Liver (tissue), 9 donors: ENCODE results near the gene EVI5. TPM values are rescaled to one million over a fixed set of nuclear protein-coding genes. Genes with fewer than 3 reads are reported as not detected.

Source experiments
- DNase-seq: peaks from one replicate; pipeline ENCODE4 v3.0.0-alpha.2; 2017; ENCODE audit warnings: low spot score
- H3K27ac ChIP-seq, 2 donors: one replicate each; pipeline ENCODE4 v1.7.0; 2013; ENCODE audit warnings: inconsistent platforms in 2 of 2, low read length in 2 of 2, control low read depth in 1 of 2, low read depth in 1 of 2, mild to moderate bottlenecking in 1 of 2
- H3K27me3 ChIP-seq, 4 donors: one replicate each; pipeline versions ENCODE4 v1.6.1 to v1.7.0; 2013; ENCODE audit warnings: low read length in 3 of 4, inconsistent platforms in 1 of 4, mild to moderate bottlenecking in 1 of 4, moderate library complexity in 1 of 4; ENCODE audit not compliant: control insufficient read depth in 4 of 4, insufficient read depth in 4 of 4
- H3K36me3 ChIP-seq, 4 donors: one replicate each; pipeline versions ENCODE4 v1.6.1 to v1.7.0; 2013; ENCODE audit warnings: low read length in 3 of 4, mild to moderate bottlenecking in 3 of 4, low read depth in 1 of 4, moderate library complexity in 1 of 4; ENCODE audit not compliant: control insufficient read depth in 4 of 4, insufficient read depth in 3 of 4
- H3K4me1 ChIP-seq, 4 donors: one replicate each; pipeline versions ENCODE4 v1.6.1 to v1.7.0; 2013; ENCODE audit warnings: low read length in 3 of 4, mild to moderate bottlenecking in 3 of 4, moderate library complexity in 1 of 4; ENCODE audit not compliant: control insufficient read depth in 4 of 4, insufficient read depth in 4 of 4
- H3K4me3 ChIP-seq, 3 donors: one replicate each; pipeline versions ENCODE4 v1.6.1 to v1.7.0; 2013; ENCODE audit warnings: low read length in 3 of 3, control low read depth in 1 of 3, low read depth in 1 of 3, mild to moderate bottlenecking in 1 of 3
- H3K9ac ChIP-seq, 2 donors: one replicate each; pipeline ENCODE4 v1.7.0; 2013; ENCODE audit warnings: low read length in 2 of 2, mild to moderate bottlenecking in 2 of 2, moderate library complexity in 2 of 2, control low read depth in 1 of 2, low read depth in 1 of 2
- H3K9me3 ChIP-seq, 4 donors: one replicate each; pipeline versions ENCODE4 v1.6.1 to v1.7.0; 2013; ENCODE audit warnings: low read length in 3 of 4; ENCODE audit not compliant: control insufficient read depth in 4 of 4
- FOXA1 ChIP-seq: IDR thresholded peaks from 2 replicates; pipeline ENCODE4 v1.6.1; 2016; ENCODE audit warnings: antibody characterized with exemption
- FOXA2 ChIP-seq: IDR thresholded peaks from 2 replicates; pipeline ENCODE4 v1.6.1; 2016; ENCODE audit warnings: antibody characterized with exemption
- GABPA ChIP-seq, 2 donors: IDR thresholded peaks in 1 of 2; conservative IDR thresholded peaks in 1 of 2; 2 replicates each; pipeline ENCODE4 v1.6.1; 2016; ENCODE audit warnings: antibody characterized with exemption in 2 of 2, mild to moderate bottlenecking in 1 of 2, moderate library complexity in 1 of 2
- JUND ChIP-seq, 2 donors: IDR thresholded peaks; 2 replicates each; pipeline ENCODE4 v1.6.1; 2016; ENCODE audit warnings: antibody characterized with exemption in 2 of 2
- RAD21 ChIP-seq, 2 donors: IDR thresholded peaks; 2 replicates each; pipeline ENCODE4 v1.6.1; 2016; ENCODE audit warnings: antibody characterized with exemption in 2 of 2, mild to moderate bottlenecking in 2 of 2
- RXRA ChIP-seq, 2 donors: IDR thresholded peaks; 2 replicates each; pipeline ENCODE4 v1.6.1; 2017 to 2018; ENCODE audit warnings: antibody characterized with exemption in 2 of 2, mild to moderate bottlenecking in 1 of 2
- TAF1 ChIP-seq: conservative IDR thresholded peaks from 2 replicates; pipeline ENCODE4 v1.6.1; 2016; ENCODE audit warnings: antibody characterized with exemption, mild to moderate bottlenecking
- YY1 ChIP-seq: IDR thresholded peaks from 2 replicates; pipeline ENCODE4 v1.6.1; 2016; ENCODE audit warnings: antibody characterized with exemption, mild to moderate bottlenecking
- WGBS: extraction: QIAGEN DNeasy Blood & Tissue Kit; methylation state at CpG from one replicate; pipeline ENCODE4 v1.1.7; 2013; 5-methylcytosine and 5-hydroxymethylcytosine counted together
- polyA plus RNA-seq, 2 donors: library from polyadenylated mRNA; stranded (reverse) in 1 of 2; unstranded in 1 of 2; fragments of 200-250 nt in 1 of 2; fragments of >200 nt in 1 of 2; fragmentation: Nextera tagmentation in 1 of 2; extraction: Ambion mirVana in 1 of 2; gene quantifications; one replicate each; pipeline versions ENCODE4 v1.2.1 to v1.2.3, GENCODE V29; 2013 to 2015
- total RNA-seq, 2 donors: library from RNA; depleted of rRNA; stranded (reverse); fragments of >200 nt; gene quantifications; one replicate each; pipeline ENCODE4 v1.2.3, GENCODE V29; 2014
- TF ChIP-seq, protein P1 (sequence below): IDR thresholded peaks from 2 replicates; pipeline ENCODE4 v1.6.1; 2016; ENCODE audit warnings: antibody characterized with exemption, mild to moderate bottlenecking
- TF ChIP-seq, protein P2 (sequence below): fragments of 150-350 bp; IDR thresholded peaks from 2 replicates; pipeline ENCODE4 v1.5.1; 2017; ENCODE audit warnings: improper control_type of control experiment, low read depth, low read length; ENCODE audit not compliant: missing input control
- donor health status: healthy.
- donor health status: healthy.
- donor health status: healthy.
- donor health status: healthy.
- donor health status: healthy.

The EVI5 gene
- total and polyA plus RNA-seq, 4 donors: 4.0 to 35.9 (median 19.1) TPM

DNA sequence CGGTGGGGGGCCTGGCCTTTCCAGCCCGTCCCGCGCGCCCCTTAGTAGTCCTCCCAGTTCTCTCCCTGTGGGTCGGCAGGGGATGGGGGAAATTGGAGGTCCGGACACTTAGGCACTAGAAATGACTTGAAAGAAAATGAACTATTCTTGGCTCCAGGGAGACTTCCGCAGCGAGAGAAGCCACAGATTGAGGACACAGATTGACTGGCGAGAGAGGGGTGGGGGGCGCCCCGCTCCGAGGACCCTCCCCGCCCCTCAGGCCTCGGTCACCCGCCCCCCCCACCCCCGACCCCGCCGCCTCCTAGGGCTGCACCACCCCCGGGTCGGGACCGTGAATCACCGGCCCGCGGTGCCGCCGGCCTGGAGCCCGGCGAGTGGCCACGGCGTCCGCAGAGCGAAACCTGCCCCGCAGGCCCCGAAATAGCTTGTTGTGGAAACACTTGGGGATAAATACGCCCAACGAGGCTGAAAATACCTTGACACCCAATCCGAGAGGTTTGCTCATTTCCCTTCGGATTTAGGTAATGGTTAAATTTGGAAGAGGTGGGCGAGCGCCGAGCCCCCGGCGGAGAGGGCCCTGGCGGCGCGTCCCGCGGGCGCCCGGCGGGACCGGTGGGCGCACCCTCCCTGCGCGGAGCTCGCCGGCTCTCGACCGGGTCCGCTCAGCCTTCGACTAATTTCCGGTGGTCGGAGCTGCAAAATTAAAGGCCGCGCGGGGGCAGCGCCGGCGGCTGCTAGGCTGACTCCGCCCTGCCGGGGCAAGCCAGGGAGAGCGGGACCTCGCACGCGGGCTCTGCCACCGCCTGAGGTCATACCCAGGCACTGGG lies 298.4 kb downstream of the EVI5 start, which contains the start of gene GFI1 (continued):
- TF ChIP-seq GABPA (IDR thresholded peaks at IDR 0.05 in 1 of 2, conservative IDR thresholded peaks at IDR 0.05 in 1 of 2) (no peak), RAD21 (IDR thresholded peaks at IDR 0.05) (no peak), FOXA1 (no peak), FOXA2 (no peak), RXRA (IDR thresholded peaks at IDR 0.05) (no peak), TAF1 (no peak), YY1 (no peak)
- TF ChIP-seq, protein P1, sequence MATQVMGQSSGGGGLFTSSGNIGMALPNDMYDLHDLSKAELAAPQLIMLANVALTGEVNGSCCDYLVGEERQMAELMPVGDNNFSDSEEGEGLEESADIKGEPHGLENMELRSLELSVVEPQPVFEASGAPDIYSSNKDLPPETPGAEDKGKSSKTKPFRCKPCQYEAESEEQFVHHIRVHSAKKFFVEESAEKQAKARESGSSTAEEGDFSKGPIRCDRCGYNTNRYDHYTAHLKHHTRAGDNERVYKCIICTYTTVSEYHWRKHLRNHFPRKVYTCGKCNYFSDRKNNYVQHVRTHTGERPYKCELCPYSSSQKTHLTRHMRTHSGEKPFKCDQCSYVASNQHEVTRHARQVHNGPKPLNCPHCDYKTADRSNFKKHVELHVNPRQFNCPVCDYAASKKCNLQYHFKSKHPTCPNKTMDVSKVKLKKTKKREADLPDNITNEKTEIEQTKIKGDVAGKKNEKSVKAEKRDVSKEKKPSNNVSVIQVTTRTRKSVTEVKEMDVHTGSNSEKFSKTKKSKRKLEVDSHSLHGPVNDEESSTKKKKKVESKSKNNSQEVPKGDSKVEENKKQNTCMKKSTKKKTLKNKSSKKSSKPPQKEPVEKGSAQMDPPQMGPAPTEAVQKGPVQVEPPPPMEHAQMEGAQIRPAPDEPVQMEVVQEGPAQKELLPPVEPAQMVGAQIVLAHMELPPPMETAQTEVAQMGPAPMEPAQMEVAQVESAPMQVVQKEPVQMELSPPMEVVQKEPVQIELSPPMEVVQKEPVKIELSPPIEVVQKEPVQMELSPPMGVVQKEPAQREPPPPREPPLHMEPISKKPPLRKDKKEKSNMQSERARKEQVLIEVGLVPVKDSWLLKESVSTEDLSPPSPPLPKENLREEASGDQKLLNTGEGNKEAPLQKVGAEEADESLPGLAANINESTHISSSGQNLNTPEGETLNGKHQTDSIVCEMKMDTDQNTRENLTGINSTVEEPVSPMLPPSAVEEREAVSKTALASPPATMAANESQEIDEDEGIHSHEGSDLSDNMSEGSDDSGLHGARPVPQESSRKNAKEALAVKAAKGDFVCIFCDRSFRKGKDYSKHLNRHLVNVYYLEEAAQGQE: no peak

DNA sequence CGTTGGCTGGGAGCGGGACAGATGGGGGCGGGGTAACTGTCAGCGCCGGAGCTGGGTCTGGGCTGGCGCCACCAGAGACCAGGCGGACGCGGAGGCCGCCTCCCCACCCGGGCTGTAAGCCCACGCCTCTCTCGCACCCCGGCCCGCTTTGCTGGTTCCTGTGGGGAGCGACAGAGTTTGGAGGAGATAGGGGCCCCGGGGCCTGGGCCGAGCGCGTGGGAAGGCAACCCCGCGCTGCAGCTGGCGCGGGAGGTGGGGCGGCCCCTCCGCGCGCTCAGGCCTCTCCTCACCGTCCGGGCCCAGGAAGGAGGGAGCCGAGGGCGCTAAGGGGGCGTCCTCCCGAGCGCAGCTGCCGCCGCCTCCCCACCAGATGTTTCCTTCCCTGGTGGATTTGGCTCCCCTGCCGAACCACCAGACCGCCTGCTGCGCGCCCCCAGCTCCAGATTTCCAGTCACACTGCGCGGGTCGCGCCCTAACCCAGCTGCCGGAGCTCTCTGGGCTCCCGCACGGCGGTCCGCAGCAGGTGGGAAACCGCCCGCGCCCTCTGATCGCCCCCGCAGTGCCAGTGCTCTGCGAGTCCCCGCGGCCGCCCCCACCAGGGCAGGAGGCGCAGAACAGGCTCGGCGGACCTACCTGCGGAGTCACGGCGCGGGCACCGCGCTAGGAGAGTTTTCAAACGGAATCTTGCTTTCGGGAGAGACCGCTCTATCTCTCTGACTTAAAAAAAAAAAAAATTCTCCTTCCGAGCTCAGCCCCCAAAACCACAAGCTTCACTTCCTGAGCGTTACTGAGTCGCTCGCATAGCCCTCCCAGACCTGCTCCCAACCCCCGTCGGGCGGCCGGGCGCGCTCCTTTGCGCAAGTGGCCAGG lies 299.3 kb downstream of the EVI5 start:
- peaks cover 28 to 61% (median 53%) of the 10 kb centered on the region in 4 donors for H3K4me1 ChIP-seq
- TF ChIP-seq, protein P2, sequence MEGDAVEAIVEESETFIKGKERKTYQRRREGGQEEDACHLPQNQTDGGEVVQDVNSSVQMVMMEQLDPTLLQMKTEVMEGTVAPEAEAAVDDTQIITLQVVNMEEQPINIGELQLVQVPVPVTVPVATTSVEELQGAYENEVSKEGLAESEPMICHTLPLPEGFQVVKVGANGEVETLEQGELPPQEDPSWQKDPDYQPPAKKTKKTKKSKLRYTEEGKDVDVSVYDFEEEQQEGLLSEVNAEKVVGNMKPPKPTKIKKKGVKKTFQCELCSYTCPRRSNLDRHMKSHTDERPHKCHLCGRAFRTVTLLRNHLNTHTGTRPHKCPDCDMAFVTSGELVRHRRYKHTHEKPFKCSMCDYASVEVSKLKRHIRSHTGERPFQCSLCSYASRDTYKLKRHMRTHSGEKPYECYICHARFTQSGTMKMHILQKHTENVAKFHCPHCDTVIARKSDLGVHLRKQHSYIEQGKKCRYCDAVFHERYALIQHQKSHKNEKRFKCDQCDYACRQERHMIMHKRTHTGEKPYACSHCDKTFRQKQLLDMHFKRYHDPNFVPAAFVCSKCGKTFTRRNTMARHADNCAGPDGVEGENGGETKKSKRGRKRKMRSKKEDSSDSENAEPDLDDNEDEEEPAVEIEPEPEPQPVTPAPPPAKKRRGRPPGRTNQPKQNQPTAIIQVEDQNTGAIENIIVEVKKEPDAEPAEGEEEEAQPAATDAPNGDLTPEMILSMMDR: peak; percentile 14
- TF ChIP-seq RAD21 (IDR thresholded peaks at IDR 0.05): no peak
- WGBS: 2% methylated on average over 82 of the region's 82 CpGs
- H3K27ac ChIP-seq: no peak overlapping the region
- peak; percentile 38 for DNase-seq
- H3K4me3 ChIP-seq: peak overlapping the region in 2 of 3 donors; percentile 63 to 71
- H3K9me3 ChIP-seq: no peaks in the 10 kb centered on the region
- peak overlapping the region in 1 of 2 donors; percentile 21 for H3K9ac ChIP-seq
- H3K27me3 ChIP-seq: peaks cover 0 to 14% (median 3%) of the 10 kb centered on the region in 4 donors
- H3K36me3 ChIP-seq: no peaks in the 10 kb centered on the region

DNA sequence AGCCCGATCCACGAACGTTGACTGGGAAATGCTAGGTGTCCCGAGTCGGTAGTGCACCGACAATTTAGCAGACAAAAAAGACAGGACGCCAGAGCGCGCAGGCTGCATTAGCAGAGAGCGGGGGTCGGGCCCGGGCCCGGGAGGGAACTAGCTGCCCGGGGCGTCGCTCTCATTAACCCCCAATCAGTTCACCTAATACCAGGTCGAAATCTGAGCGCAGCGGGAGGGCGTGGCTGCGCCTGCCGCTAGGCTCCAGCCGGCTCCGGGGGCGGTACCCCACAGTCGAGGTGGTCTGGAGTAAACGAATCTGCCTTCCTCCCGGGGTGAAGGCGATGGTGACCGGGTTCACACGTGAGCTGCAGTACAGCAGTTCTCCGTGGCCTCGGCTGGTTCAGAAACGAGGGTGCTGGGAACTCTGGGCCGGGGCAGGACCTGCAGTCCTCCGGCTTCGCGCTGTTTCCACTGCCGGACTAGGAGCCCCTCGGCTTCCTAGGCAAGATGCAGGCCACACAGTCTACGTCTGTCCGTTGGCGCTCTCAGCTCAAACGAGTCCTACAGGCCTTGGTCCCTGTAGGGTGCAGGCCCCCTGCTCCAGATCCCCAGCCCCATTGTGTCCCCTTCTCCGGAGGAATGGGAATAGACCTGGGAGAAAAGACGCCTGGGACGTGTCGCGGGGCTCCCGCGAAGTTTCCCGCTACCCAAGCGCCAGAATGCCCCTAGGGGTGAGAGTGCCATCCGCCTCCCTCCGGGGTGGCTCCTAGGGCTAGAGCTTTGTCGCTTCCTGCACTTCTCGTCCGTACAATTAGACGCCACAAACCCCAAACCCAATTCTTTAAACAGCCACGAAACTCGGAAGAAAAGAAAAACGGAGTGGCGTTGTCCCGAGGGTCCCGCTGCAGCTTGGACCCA lies 300.2 kb downstream of the EVI5 start:
- no peak for DNase-seq
- Histone ChIP-seq H3K9me3 (no peaks in the 10 kb centered on the region), H3K4me1 (peaks cover 28 to 62% (median 54%) of the 10 kb centered on the region in 4 donors), H3K27ac (peak overlapping the region in 1 of 2 donors; percentile 31), H3K4me3 (peak overlapping the region in 2 of 3 donors; percentile 63 to 71), H3K9ac (peak overlapping the region in 1 of 2 donors; percentile 21), H3K36me3 (no peaks in the 10 kb centered on the region), H3K27me3 (peaks cover 0 to 14% (median 3%) of the 10 kb centered on the region in 4 donors)
- 3% methylated on average over 65 of the region's 65 CpGs for WGBS
- TF ChIP-seq JUND (IDR thresholded peaks at IDR 0.05): no peak
